ACC112 (cell line): ENCODE results near the gene TEX264.

Source experiments
- H2AFZ ChIP-seq: fragments of 200-600 bp; sonication (generic); one replicate; pipeline ENCODE4 v1.6.0; 2017; ENCODE audit warnings: antibody characterized with exemption, low read length; ENCODE audit not compliant: unreplicated experiment
- H3K27ac ChIP-seq: fragments of 200-600 bp; sonication (generic); 2 replicates; pipeline ENCODE4 v1.5.1; 2014; ENCODE audit warnings: low read depth, mild to moderate bottlenecking, antibody characterized with exemption, low read length, moderate library complexity
- H3K27me3 ChIP-seq: fragments of 200-600 bp; sonication (generic); 2 replicates; pipeline ENCODE4 v1.6.1; 2014; ENCODE audit warnings: mild to moderate bottlenecking, antibody characterized with exemption, low read length, moderate library complexity, mixed read lengths; ENCODE audit not compliant: insufficient read depth
- H3K36me3 ChIP-seq: fragments of 200-600 bp; sonication (generic); 2 replicates; pipeline ENCODE4 v1.6.1; 2016; ENCODE audit warnings: mild to moderate bottlenecking, antibody characterized with exemption, low read length, moderate library complexity, mixed read lengths; ENCODE audit not compliant: insufficient read depth
- H3K4me1 ChIP-seq: fragments of 200-600 bp; sonication (generic); one replicate; pipeline ENCODE4 v1.6.1; 2016; ENCODE audit warnings: low read length, mixed read lengths; ENCODE audit not compliant: insufficient read depth, unreplicated experiment, control insufficient read depth
- H3K4me3 ChIP-seq: fragments of 200-600 bp; sonication (generic); 2 replicates; pipeline ENCODE4 v1.5.1; 2014; ENCODE audit warnings: mild to moderate bottlenecking, low read depth, low read length
- H3K79me2 ChIP-seq: fragments of 200-600 bp; sonication (generic); one replicate; pipeline ENCODE4 v1.6.0; 2016; ENCODE audit warnings: low read length; ENCODE audit not compliant: control insufficient read depth, unreplicated experiment, insufficient read depth

The TEX264 gene

GRCh38 chr3:51657234-51657633 is 13.8 kb upstream of the TEX264 start:
- Histone ChIP-seq H3K4me3 (no peak overlapping the region), H3K27me3 (no peaks in the 10 kb centered on the region), H3K79me2 (no peaks in the 10 kb centered on the region), H3K4me1 (no peaks in the 10 kb centered on the region), H2AFZ (no peak overlapping the region), H3K27ac (no peak overlapping the region), H3K36me3 (peaks cover 5% of the 10 kb centered on the region; the same call in 1 of the 2 replicates)

- Histone ChIP-seq H3K27me3 (no peaks in the 10 kb centered on the region), H3K36me3 (peaks cover 5% of the 10 kb centered on the region; the same call in 1 of the 2 replicates), H3K4me1 (no peaks in the 10 kb centered on the region), H3K79me2 (no peaks in the 10 kb centered on the region), H3K4me3 (no peak overlapping the region), H3K27ac (no peak overlapping the region), H2AFZ (no peak overlapping the region)
These were observed 11.1 kb upstream of the TEX264 start for GRCh38 chr3:51659942-51660341.

- H3K4me3 ChIP-seq: no peak overlapping the region
- H3K36me3 ChIP-seq: no peaks in the 10 kb centered on the region; the same call in 1 of the 2 replicates
- no peak overlapping the region for H3K27ac ChIP-seq
- H3K79me2 ChIP-seq: no peaks in the 10 kb centered on the region
- H3K4me1 ChIP-seq: no peaks in the 10 kb centered on the region
- H3K27me3 ChIP-seq: no peaks in the 10 kb centered on the region
- H2AFZ ChIP-seq: no peak overlapping the region
These were observed 8.6 kb upstream of the TEX264 start for GRCh38 chr3:51662456-51662855.

GRCh38 chr3:51668756-51669155 is 2.3 kb upstream of the TEX264 start:
- Histone ChIP-seq H3K36me3 (no peaks in the 10 kb centered on the region), H3K4me3 (no peak overlapping the region), H3K27ac (no peak overlapping the region), H3K27me3 (no peaks in the 10 kb centered on the region), H3K4me1 (peaks cover 19% of the 10 kb centered on the region), H3K79me2 (peaks cover 7% of the 10 kb centered on the region), H2AFZ (no peak overlapping the region)

GRCh38 chr3:51669241-51670052 is 1.6 kb upstream of the TEX264 start:
- H3K27ac ChIP-seq: no peak overlapping the region
- no peak overlapping the region for H3K4me3 ChIP-seq
- H2AFZ ChIP-seq: no peak overlapping the region
- H3K4me1 ChIP-seq: peaks cover 21% of the 10 kb centered on the region
- H3K27me3 ChIP-seq: no peaks in the 10 kb centered on the region
- no peaks in the 10 kb centered on the region for H3K36me3 ChIP-seq
- H3K79me2 ChIP-seq: peaks cover 7% of the 10 kb centered on the region

GRCh38 chr3:51670053-51670822 is 814 bp upstream of the TEX264 start:
- Histone ChIP-seq H3K27me3 (no peaks in the 10 kb centered on the region), H2AFZ (no peak overlapping the region), H3K27ac (no peak overlapping the region), H3K79me2 (peaks cover 7% of the 10 kb centered on the region), H3K4me3 (peak overlapping the region; percentile 95), H3K36me3 (no peaks in the 10 kb centered on the region), H3K4me1 (peaks cover 29% of the 10 kb centered on the region)

GRCh38 chr3:51671734-51672475 is 853 bp downstream of the TEX264 start:
- peak overlapping the region; percentile 95 for H3K4me3 ChIP-seq
- H3K79me2 ChIP-seq: peaks cover 15% of the 10 kb centered on the region

GRCh38 chr3:51673181-51673801 is 2.2 kb downstream of the TEX264 start:
- H3K79me2 ChIP-seq: peaks cover 15% of the 10 kb centered on the region
- H3K27ac ChIP-seq: no peak overlapping the region
- H3K4me3 ChIP-seq: no peak overlapping the region
- no peaks in the 10 kb centered on the region for H3K36me3 ChIP-seq
- H3K4me1 ChIP-seq: peaks cover 37% of the 10 kb centered on the region
- H2AFZ ChIP-seq: no peak overlapping the region
- H3K27me3 ChIP-seq: no peaks in the 10 kb centered on the region

More at GRCh38 chr3:51671734-51672475, 853 bp downstream of the TEX264 start:
- Histone ChIP-seq H3K27ac (0 out of 2 replicates have a peak overlapping the region, but pooled peaks have one; percentile 38), H3K36me3 (no peaks in the 10 kb centered on the region), H3K4me1 (peaks cover 37% of the 10 kb centered on the region), H3K27me3 (no peaks in the 10 kb centered on the region), H2AFZ (peak overlapping the region; percentile 70)

- Histone ChIP-seq H3K79me2 (peaks cover 15% of the 10 kb centered on the region), H3K36me3 (no peaks in the 10 kb centered on the region)
These were observed 3.0 kb downstream of the TEX264 start for GRCh38 chr3:51673802-51674654.

More at GRCh38 chr3:51673802-51674654, 3.0 kb downstream of the TEX264 start:
- Histone ChIP-seq H3K27ac (no peak overlapping the region), H3K27me3 (no peaks in the 10 kb centered on the region), H2AFZ (no peak overlapping the region), H3K4me3 (no peak overlapping the region), H3K4me1 (peaks cover 33% of the 10 kb centered on the region)
